Ovary (tissue), 3 donors: ENCODE measurements around the gene MYO1B.

Experiments
- CTCF ChIP-seq, 3 donors: fragments of 450-650 bp in 2 of 3; fragments of 200-600 bp in 1 of 3; IDR thresholded peaks; one replicate each; pipeline versions ENCODE4 v1.5.1 to v1.8.0; 2016 to 2022; ENCODE audit warnings: antibody characterized with exemption in 3 of 3, mild to moderate bottlenecking in 1 of 3
- POLR2A ChIP-seq: fragments of 450-650 bp; IDR thresholded peaks from one replicate; pipeline ENCODE4 v1.6.1; 2017; ENCODE audit warnings: antibody characterized with exemption, mild to moderate bottlenecking, moderate library complexity
- donor health status: DM: no; HTN: no; CAD: no.

- TF ChIP-seq CTCF (IDR thresholded peaks at IDR 0.05) (no peak), POLR2A (no peak)
Observed at GRCh38 chr2:191383486-191383885, 138.3 kb downstream of the MYO1B start.
